Fibroblast of villous mesenchyme (primary cell): ENCODE results near the gene SLAIN1. TPM values are rescaled to one million over a fixed set of nuclear protein-coding genes. Genes with fewer than 3 reads are reported as not detected.

Experiments
- DNase-seq: peaks from one replicate; pipeline ENCODE4 v3.0.0-alpha.2; 2010; ENCODE audit warnings: low read depth
- H3K4me3 ChIP-seq: 2 replicates; pipeline ENCODE4 v1.5.1; 2011; ENCODE audit warnings: low read depth, mild to moderate bottlenecking, low read length
- CTCF ChIP-seq: IDR thresholded peaks from 2 replicates; pipeline ENCODE4 v1.5.1; 2012; ENCODE audit warnings: low read depth, mild to moderate bottlenecking, low read length; ENCODE audit not compliant: insufficient read depth
- total RNA-seq: library from RNA; depleted of rRNA; stranded (reverse); fragments of >200 nt; gene quantifications from 2 replicates; pipeline ENCODE4 v1.2.3, GENCODE V29; 2012

The SLAIN1 gene
- total RNA-seq, 1 donor = not detected

- no peak for TF ChIP-seq CTCF
- no peak for DNase-seq
- H3K4me3 ChIP-seq = no peak overlapping the region
Observed at GRCh38 chr13:77789376-77789775, 91.9 kb downstream of the SLAIN1 start.

GRCh38 chr13:77800219-77800618 is 102.7 kb downstream of the SLAIN1 start:
- peak; percentile 65 for DNase-seq
- H3K4me3 ChIP-seq = no peak overlapping the region
- no peak for TF ChIP-seq CTCF

GRCh38 chr13:77806518-77806917 is 109.0 kb downstream of the SLAIN1 start:
- H3K4me3 ChIP-seq = no peak overlapping the region
- TF ChIP-seq CTCF = no peak
- no peak for DNase-seq

- peak; percentile 31 for DNase-seq
- no peak for TF ChIP-seq CTCF
- no peak overlapping the region for H3K4me3 ChIP-seq
Observed at GRCh38 chr13:77807431-77808135, 110.1 kb downstream of the SLAIN1 start.

GRCh38 chr13:77810430-77810829 is 112.9 kb downstream of the SLAIN1 start:
- TF ChIP-seq CTCF = peak; percentile 56
- DNase-seq = peak; percentile 47

GRCh38 chr13:77810878-77811277 is 113.4 kb downstream of the SLAIN1 start:
- no peak for TF ChIP-seq CTCF
- H3K4me3 ChIP-seq = no peak overlapping the region
- no peak for DNase-seq

More at GRCh38 chr13:77810430-77810829, 112.9 kb downstream of the SLAIN1 start:
- no peak overlapping the region for H3K4me3 ChIP-seq

- no peak for TF ChIP-seq CTCF
- no peak overlapping the region for H3K4me3 ChIP-seq
- no peak for DNase-seq
Observed at GRCh38 chr13:77811381-77811780, 113.9 kb downstream of the SLAIN1 start.
